ENCODE data around the gene INPP5A. TPM values are rescaled to one million over a fixed set of nuclear protein-coding genes. Genes with fewer than 3 reads are reported as not detected.

Gene INPP5A
- total RNA-seq, 1 donor from 2014 or later = 36.3 TPM

- H3K9me3 Mint-ChIP-seq (ENCODE audit: unreplicated experiment) = peaks cover 2% of the 10 kb centered on the region
- H3K36me3 Mint-ChIP-seq (ENCODE audit: unreplicated experiment) = no peaks in the 10 kb centered on the region
- H3K27me3 Mint-ChIP-seq (ENCODE audit: unreplicated experiment) = peaks cover 3% of the 10 kb centered on the region
- DNase-seq = no peak
- no peak for TF ChIP-seq CTCF (IDR thresholded peaks at IDR 0.05; ENCODE audit: partially characterized antibody, unreplicated experiment)
- no peak overlapping the region for H3K4me3 Mint-ChIP-seq (ENCODE audit: unreplicated experiment)
- no peak overlapping the region for H3K27ac Mint-ChIP-seq (ENCODE audit: unreplicated experiment)
- H3K4me1 Mint-ChIP-seq (ENCODE audit: low read depth, unreplicated experiment) = peaks cover 4% of the 10 kb centered on the region
These were observed 266.7 kb downstream of the INPP5A start for GRCh38 chr10:132804287-132804686.

- Mint-ChIP-seq H3K36me3 (ENCODE audit: unreplicated experiment) (no peaks in the 10 kb centered on the region), H3K4me3 (ENCODE audit: unreplicated experiment) (no peak overlapping the region), H3K4me1 (ENCODE audit: low read depth, unreplicated experiment) (peaks cover 4% of the 10 kb centered on the region), H3K27ac (ENCODE audit: unreplicated experiment) (no peak overlapping the region), H3K9me3 (ENCODE audit: unreplicated experiment) (peaks cover 2% of the 10 kb centered on the region), H3K27me3 (ENCODE audit: unreplicated experiment) (peaks cover 3% of the 10 kb centered on the region)
- no peak for TF ChIP-seq CTCF (IDR thresholded peaks at IDR 0.05; ENCODE audit: partially characterized antibody, unreplicated experiment)
- DNase-seq = peak; percentile 28
These were observed 267.3 kb downstream of the INPP5A start for GRCh38 chr10:132804785-132805426.

GRCh38 chr10:132805599-132805998, 268.0 kb downstream of the INPP5A start:
- H3K27ac Mint-ChIP-seq (ENCODE audit: unreplicated experiment) = no peak overlapping the region
- DNase-seq = peak; percentile 15

GRCh38 chr10:132806110-132806509, 268.5 kb downstream of the INPP5A start:
- H3K27me3 Mint-ChIP-seq (ENCODE audit: unreplicated experiment) = peaks cover 6% of the 10 kb centered on the region
- H3K36me3 Mint-ChIP-seq (ENCODE audit: unreplicated experiment) = no peaks in the 10 kb centered on the region
- DNase-seq = no peak
- H3K27ac Mint-ChIP-seq (ENCODE audit: unreplicated experiment) = no peak overlapping the region
- no peak for TF ChIP-seq CTCF (IDR thresholded peaks at IDR 0.05; ENCODE audit: partially characterized antibody, unreplicated experiment)
- H3K9me3 Mint-ChIP-seq (ENCODE audit: unreplicated experiment) = peaks cover 2% of the 10 kb centered on the region
- H3K4me3 Mint-ChIP-seq (ENCODE audit: unreplicated experiment) = no peak overlapping the region
- H3K4me1 Mint-ChIP-seq (ENCODE audit: low read depth, unreplicated experiment) = peaks cover 4% of the 10 kb centered on the region

More at GRCh38 chr10:132805599-132805998, 268.0 kb downstream of the INPP5A start:
- Mint-ChIP-seq H3K4me3 (ENCODE audit: unreplicated experiment) (no peak overlapping the region), H3K4me1 (ENCODE audit: low read depth, unreplicated experiment) (peaks cover 4% of the 10 kb centered on the region), H3K27me3 (ENCODE audit: unreplicated experiment) (peaks cover 3% of the 10 kb centered on the region), H3K36me3 (ENCODE audit: unreplicated experiment) (no peaks in the 10 kb centered on the region), H3K9me3 (ENCODE audit: unreplicated experiment) (peaks cover 2% of the 10 kb centered on the region)
- TF ChIP-seq CTCF (IDR thresholded peaks at IDR 0.05; ENCODE audit: partially characterized antibody, unreplicated experiment) = no peak

- Mint-ChIP-seq H3K4me1 (ENCODE audit: low read depth, unreplicated experiment) (peaks cover 4% of the 10 kb centered on the region), H3K9me3 (ENCODE audit: unreplicated experiment) (peaks cover 2% of the 10 kb centered on the region), H3K27me3 (ENCODE audit: unreplicated experiment) (peaks cover 6% of the 10 kb centered on the region), H3K36me3 (ENCODE audit: unreplicated experiment) (no peaks in the 10 kb centered on the region), H3K4me3 (ENCODE audit: unreplicated experiment) (no peak overlapping the region), H3K27ac (ENCODE audit: unreplicated experiment) (no peak overlapping the region)
- DNase-seq = peak; percentile 12
- no peak for TF ChIP-seq CTCF (IDR thresholded peaks at IDR 0.05; ENCODE audit: partially characterized antibody, unreplicated experiment)
These were observed 269.0 kb downstream of the INPP5A start for GRCh38 chr10:132806561-132807003.
